GM12878 (cell line): ENCODE results near the gene HMOX2. TPM values are rescaled to one million over a fixed set of nuclear protein-coding genes. Genes with fewer than 3 reads are reported as not detected.

Source experiments
- ATAC-seq: fragments of 200-7000 bp; cut with Tn5 transposase; 3 replicates; pipeline ENCODE4 v1.9.1; 2020; ENCODE audit warnings: mild to moderate bottlenecking, moderate library complexity
- BruUV-seq: library from RNA; stranded (reverse); fragments of 400-500 nt; replicated peaks from 2 replicates; lab custom pipeline; 2021; lab: Mats Ljungman, UMichigan
- CTCF ChIA-PET: fragments of 300-600 bp; sonication (Branson Sonifier 250); formaldehyde crosslinking; extraction: SDS; loops from one replicate; lab custom pipeline; 2021; ENCODE audit warnings: inconsistent platforms; lab: Yijun Ruan, JAX
- POLR2A ChIA-PET: fragments of 350-600 bp; formaldehyde crosslinking; extraction: SDS; loops from one replicate; lab custom pipeline; 2021; ENCODE audit warnings: inconsistent platforms; lab: Charles Lee
- RAD21 ChIA-PET: fragments of 300-600 bp; sonication (Branson Sonifier 250); formaldehyde crosslinking; loops from one replicate; lab custom pipeline; 2023; ENCODE audit warnings: antibody characterized with exemption; ENCODE audit not compliant: unreplicated experiment; lab: Charles Lee
- SMC1A ChIA-PET: fragments of 300-600 bp; sonication (Branson Sonifier 250); formaldehyde crosslinking; loops from one replicate; lab custom pipeline; 2023; ENCODE audit not compliant: unreplicated experiment, uncharacterized antibody; lab: Charles Lee
- DNase-seq: peaks from one replicate; pipeline ENCODE4 v3.0.0-alpha.2; 2011; ENCODE audit warnings: low read depth, low spot score
- FAIRE-seq: peaks from 3 replicates; lab custom pipeline; 2011; peaks lifted over from hg19 to GRCh38; lab: Jason Lieb, UNC
- H2AFZ ChIP-seq: 2 replicates; pipeline ENCODE4 v1.6.0; 2011; ENCODE audit warnings: low read depth, low read length, control low read depth; ENCODE audit not compliant: control insufficient read depth
- H3K27ac ChIP-seq: 2 replicates; pipeline ENCODE4 v1.5.1; 2011; ENCODE audit warnings: control low read depth; ENCODE audit not compliant: control insufficient read depth, insufficient read depth
- H3K27me3 ChIP-seq, 2 experiments: replicated peaks in 1 of 2; 2 replicates each; pipeline versions ENCODE4 v1.6.0 to v1.6.1; 2011; ENCODE audit warnings: low read length in 1 of 2; ENCODE audit not compliant: control insufficient read depth in 2 of 2, insufficient read depth in 2 of 2
- H3K36me3 ChIP-seq, 2 experiments: 2 replicates each; pipeline ENCODE4 v1.5.1; 2011; ENCODE audit warnings: low read length in 1 of 2; ENCODE audit not compliant: control insufficient read depth in 2 of 2, insufficient read depth in 2 of 2
- H3K4me1 ChIP-seq: 2 replicates; pipeline ENCODE4 v1.6.1; 2011; ENCODE audit warnings: mild to moderate bottlenecking, low read length, moderate library complexity, mixed read lengths; ENCODE audit not compliant: control insufficient read depth, insufficient read depth
- H3K4me2 ChIP-seq: 2 replicates; pipeline ENCODE4 v1.6.0; 2011; ENCODE audit warnings: control low read depth; ENCODE audit not compliant: control insufficient read depth, insufficient read depth
- H3K4me3 ChIP-seq: fragments of 200-600 bp; sonication (generic); 2 replicates; pipeline ENCODE4 v1.5.1; 2016
- H3K79me2 ChIP-seq: 2 replicates; pipeline ENCODE4 v1.6.0; 2011; ENCODE audit warnings: low read length; ENCODE audit not compliant: control insufficient read depth, insufficient read depth
- H3K9ac ChIP-seq: 2 replicates; pipeline ENCODE4 v1.8.0; 2011; ENCODE audit warnings: low read length, control low read depth, mixed read lengths; ENCODE audit not compliant: control insufficient read depth, insufficient read depth
- H3K9me3 ChIP-seq: replicated peaks from 3 replicates; pipeline ENCODE4 v1.5.1; 2011; ENCODE audit warnings: mild to moderate bottlenecking, low read length; ENCODE audit not compliant: control insufficient read depth, insufficient read depth
- H4K20me1 ChIP-seq: 2 replicates; pipeline ENCODE4 v1.6.0; 2011; ENCODE audit not compliant: control insufficient read depth, insufficient read depth
- POLR2A ChIP-seq: IDR thresholded peaks from 2 replicates; pipeline ENCODE4 v1.6.1; 2011; ENCODE audit warnings: low read depth, mild to moderate bottlenecking, low read length
- WGBS: methylation state at CpG from one replicate; pipeline ENCODE4 v1.1.6; 2016; ENCODE audit warnings: low lambda C conversion rate; ENCODE audit not compliant: insufficient replicate concordance, insufficient coverage; ENCODE audit errors: missing lambda C conversion rate; 5-methylcytosine and 5-hydroxymethylcytosine counted together
- in situ Hi-C: fragments of 300-500 bp; cut with MboI; formaldehyde crosslinking; loops from 9 replicates; pipeline ENCODE4 v1.14.3; 2018; ENCODE audit warnings: mixed read lengths
- intact Hi-C: fragments of 100-400 bp; cut with micrococcal nuclease; formaldehyde crosslinking; loops from one replicate; pipeline ENCODE4 v1.14.2; 2022; ENCODE audit not compliant: unreplicated experiment
- polyA plus RNA-seq, 11 experiments: library from polyadenylated mRNA; depleted of rRNA in 4 of 11; unstranded in 6 of 11; stranded (reverse) in 5 of 11; fragments of >200 nt; fragmentation: Nextera tagmentation in 4 of 11; fragmentation: Illumina TruSeq in 1 of 11; extraction: Ambion mirVana in 4 of 11; extraction: Trizol in 1 of 11; gene quantifications; 1 replicate in 1 of 11; 2 replicates in 10 of 11; pipeline versions ENCODE4 v1.2.1 to v1.2.3, GENCODE V29; 2011 to 2016; ENCODE audit warnings: inconsistent platforms in 2 of 11, missing spikeins in 2 of 11, low read depth in 1 of 11
- total RNA-seq, 4 experiments: library from RNA; depleted of rRNA in 3 of 4; stranded (reverse); fragments of >200 nt in 3 of 4; fragmentation: Illumina TruSeq in 1 of 4; extraction: Trizol in 1 of 4; gene quantifications; 2 replicates each; pipeline versions ENCODE4 v1.2.1 to v1.2.3, GENCODE V29; 2013 to 2021
- TF ChIP-seq, protein P1 (sequence below): fragments of 450-650 bp; IDR thresholded peaks from 2 replicates; pipeline ENCODE4 v1.6.1; 2017; ENCODE audit warnings: mild to moderate bottlenecking, moderate library complexity

HMOX2 gene
- total and polyA plus RNA-seq, 10 of the 15 experiments (the other 5 are each of a cell fraction or from before 2014, with no cell fraction given) = 26.4 to 111 (median 57.8) TPM

DNA sequence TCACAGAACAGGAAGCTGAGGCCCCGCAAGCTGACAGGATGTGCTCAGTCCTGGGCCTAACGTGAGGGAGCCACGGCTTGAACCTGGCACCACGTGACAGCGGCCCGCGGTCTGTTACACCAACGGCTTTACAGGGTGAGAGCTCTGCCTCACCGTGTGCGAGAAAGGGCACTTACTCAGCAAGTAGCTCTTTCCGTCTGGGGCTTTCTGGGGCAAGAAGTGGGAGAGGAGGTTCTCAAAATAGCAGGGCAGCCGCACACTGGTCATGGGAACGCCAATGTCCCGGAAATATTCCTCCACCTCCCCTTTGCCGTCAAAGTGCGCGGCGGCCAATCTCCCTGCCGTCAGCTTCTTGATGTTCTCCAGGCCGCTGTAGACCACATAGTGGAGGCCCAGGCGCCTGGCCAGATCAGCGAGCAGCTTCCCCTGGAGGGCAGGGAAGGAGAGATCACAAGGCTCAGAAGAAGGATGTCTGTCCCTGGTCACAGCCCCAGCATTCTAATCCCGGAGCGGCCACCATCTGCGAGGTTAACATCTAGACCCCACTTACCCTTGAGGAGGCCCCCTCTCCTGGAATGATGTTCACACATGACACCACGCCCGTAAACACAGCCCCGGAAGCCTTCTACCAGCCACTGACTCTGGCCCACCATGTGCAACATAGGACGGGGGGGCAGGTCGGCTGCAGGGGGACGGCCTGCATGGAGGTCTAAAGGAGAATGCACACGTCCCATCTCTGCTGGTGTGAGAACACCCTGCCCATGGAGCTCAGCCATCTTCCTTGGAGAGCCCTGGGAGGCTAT, 10.0 kb upstream of the HMOX2 start:
- H3K4me3 ChIP-seq = no peak overlapping the region

More for the DNA sequence above, 10.0 kb upstream of the HMOX2 start:
- H3K27ac ChIP-seq = no peak overlapping the region
- RAD21 ChIA-PET = no interaction called here
- in situ Hi-C loops = no loop called here
- ATAC-seq (no peak), DNase-seq (no peak), FAIRE-seq (no peak)
- no peaks in the 10 kb centered on the region for H3K9me3 ChIP-seq
- peaks cover 5 to 11% of the 10 kb centered on the region in 2 experiments; a peak in 3 of 4 replicates for H3K36me3 ChIP-seq
- no peak overlapping the region for H3K4me2 ChIP-seq
- WGBS = 88% methylated on average over 30 of the region's 32 CpGs
- no peaks in the 10 kb centered on the region for H3K4me1 ChIP-seq
- TF ChIP-seq, protein P1, sequence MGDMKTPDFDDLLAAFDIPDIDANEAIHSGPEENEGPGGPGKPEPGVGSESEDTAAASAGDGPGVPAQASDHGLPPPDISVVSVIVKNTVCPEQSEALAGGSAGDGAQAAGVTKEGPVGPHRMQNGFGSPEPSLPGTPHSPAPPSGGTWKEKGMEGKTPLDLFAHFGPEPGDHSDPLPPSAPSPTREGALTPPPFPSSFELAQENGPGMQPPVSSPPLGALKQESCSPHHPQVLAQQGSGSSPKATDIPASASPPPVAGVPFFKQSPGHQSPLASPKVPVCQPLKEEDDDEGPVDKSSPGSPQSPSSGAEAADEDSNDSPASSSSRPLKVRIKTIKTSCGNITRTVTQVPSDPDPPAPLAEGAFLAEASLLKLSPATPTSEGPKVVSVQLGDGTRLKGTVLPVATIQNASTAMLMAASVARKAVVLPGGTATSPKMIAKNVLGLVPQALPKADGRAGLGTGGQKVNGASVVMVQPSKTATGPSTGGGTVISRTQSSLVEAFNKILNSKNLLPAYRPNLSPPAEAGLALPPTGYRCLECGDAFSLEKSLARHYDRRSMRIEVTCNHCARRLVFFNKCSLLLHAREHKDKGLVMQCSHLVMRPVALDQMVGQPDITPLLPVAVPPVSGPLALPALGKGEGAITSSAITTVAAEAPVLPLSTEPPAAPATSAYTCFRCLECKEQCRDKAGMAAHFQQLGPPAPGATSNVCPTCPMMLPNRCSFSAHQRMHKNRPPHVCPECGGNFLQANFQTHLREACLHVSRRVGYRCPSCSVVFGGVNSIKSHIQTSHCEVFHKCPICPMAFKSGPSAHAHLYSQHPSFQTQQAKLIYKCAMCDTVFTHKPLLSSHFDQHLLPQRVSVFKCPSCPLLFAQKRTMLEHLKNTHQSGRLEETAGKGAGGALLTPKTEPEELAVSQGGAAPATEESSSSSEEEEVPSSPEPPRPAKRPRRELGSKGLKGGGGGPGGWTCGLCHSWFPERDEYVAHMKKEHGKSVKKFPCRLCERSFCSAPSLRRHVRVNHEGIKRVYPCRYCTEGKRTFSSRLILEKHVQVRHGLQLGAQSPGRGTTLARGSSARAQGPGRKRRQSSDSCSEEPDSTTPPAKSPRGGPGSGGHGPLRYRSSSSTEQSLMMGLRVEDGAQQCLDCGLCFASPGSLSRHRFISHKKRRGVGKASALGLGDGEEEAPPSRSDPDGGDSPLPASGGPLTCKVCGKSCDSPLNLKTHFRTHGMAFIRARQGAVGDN = no peak
- TF ChIP-seq POLR2A = peak; percentile 25; the same call in 1 of the 2 replicates
- CTCF ChIA-PET = no interaction called here
- SMC1A ChIA-PET = no interaction called here
- H3K79me2 ChIP-seq = no peaks in the 10 kb centered on the region
- BruUV-seq = no TSS peak
- no peak overlapping the region for H2AFZ ChIP-seq
- POLR2A ChIA-PET = no interaction called here
- no peak overlapping the region for H3K9ac ChIP-seq
- no peaks in the 10 kb centered on the region; the same call in 1 of the 2 replicates for H4K20me1 ChIP-seq
- intact Hi-C loops = no loop called here
- H3K27me3 ChIP-seq = no peaks in the 10 kb centered on the region
